ENCODE measurements around the gene TMEM17. TPM values are rescaled to one million over a fixed set of nuclear protein-coding genes. Genes with fewer than 3 reads are reported as not detected.
A peak's percentile ranks its signal among the peaks of the same experiment; 100 is the strongest.
"Not testable (repeated sequence)": the region's sequence is repeated elsewhere in the genome, so short reads cannot be mapped to it uniquely, and the experiment has no call there.

Gene TMEM17
- total RNA-seq, 1 donor from 2014 or later: 4.2 TPM

DNA sequence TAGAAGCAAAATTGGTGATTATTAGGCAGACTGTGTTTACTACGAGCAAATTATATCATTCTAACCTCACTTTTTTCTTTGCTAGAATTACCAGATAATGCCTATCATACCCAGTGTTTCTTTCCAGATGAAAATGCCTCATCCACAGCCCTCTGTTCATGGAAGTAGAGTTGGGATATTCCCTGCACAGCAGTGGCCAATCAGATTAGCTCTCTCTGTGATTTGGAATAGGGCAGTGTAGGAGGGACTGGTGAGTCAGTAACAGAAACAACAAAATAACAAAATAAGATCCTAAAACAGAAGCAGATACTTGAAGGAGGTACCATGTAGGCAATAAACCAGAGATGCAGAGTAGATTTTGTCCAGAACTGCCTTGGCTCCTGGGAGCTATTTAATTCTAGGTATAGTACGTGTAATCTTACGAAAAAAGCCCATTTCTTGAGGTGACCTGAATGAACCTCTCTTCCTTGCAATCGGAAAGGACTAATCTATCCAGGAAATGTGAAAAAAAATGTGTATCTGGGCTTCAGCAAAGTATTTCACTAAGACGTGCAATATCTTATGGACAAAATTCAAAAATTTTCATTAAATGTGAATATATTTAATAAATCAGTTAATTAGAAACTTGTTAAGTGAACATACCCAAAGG lies 18.4 kb upstream of the TMEM17 start:
- Mint-ChIP-seq H3K36me3 (no peaks in the 10 kb centered on the region), H3K4me3 (no peak overlapping the region), H3K27ac (no peak overlapping the region), H3K27me3 (no peaks in the 10 kb centered on the region), H3K4me1 (ENCODE audit: unreplicated experiment) (peaks cover 10% of the 10 kb centered on the region), H3K9me3 (peaks cover 4% of the 10 kb centered on the region)
- DNase-seq (ENCODE audit: extremely low spot score, unreplicated experiment): no peak
- TF ChIP-seq, protein P1, sequence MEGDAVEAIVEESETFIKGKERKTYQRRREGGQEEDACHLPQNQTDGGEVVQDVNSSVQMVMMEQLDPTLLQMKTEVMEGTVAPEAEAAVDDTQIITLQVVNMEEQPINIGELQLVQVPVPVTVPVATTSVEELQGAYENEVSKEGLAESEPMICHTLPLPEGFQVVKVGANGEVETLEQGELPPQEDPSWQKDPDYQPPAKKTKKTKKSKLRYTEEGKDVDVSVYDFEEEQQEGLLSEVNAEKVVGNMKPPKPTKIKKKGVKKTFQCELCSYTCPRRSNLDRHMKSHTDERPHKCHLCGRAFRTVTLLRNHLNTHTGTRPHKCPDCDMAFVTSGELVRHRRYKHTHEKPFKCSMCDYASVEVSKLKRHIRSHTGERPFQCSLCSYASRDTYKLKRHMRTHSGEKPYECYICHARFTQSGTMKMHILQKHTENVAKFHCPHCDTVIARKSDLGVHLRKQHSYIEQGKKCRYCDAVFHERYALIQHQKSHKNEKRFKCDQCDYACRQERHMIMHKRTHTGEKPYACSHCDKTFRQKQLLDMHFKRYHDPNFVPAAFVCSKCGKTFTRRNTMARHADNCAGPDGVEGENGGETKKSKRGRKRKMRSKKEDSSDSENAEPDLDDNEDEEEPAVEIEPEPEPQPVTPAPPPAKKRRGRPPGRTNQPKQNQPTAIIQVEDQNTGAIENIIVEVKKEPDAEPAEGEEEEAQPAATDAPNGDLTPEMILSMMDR (conservative IDR thresholded peaks at IDR 0.05): no peak

DNA sequence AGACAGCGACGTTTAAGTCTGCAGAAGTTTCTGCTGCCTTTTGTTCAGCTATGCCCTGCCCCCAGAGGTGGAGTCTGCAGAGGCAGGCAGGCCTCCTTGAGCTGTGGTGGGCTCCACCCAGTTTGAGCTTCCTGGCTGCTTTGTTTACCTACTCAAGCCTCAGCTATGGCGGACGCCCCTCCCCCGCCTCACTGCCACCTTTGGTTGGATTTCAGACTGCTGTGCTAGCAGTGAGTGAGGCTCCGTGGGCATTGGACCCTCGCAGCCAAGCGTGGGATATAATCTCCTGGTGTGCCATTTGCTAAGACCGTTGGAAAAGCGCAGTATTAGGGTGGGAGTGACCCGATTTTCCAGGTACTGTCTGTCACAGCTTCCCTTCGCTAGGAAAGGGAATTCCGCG lies 15.1 kb upstream of the TMEM17 start:
- H3K4me3 Mint-ChIP-seq; H3K27me3 Mint-ChIP-seq; H3K9me3 Mint-ChIP-seq; H3K27ac Mint-ChIP-seq; H3K36me3 Mint-ChIP-seq; DNase-seq (ENCODE audit: extremely low spot score, unreplicated experiment); H3K4me1 Mint-ChIP-seq (ENCODE audit: unreplicated experiment): not testable (repeated sequence)

DNA sequence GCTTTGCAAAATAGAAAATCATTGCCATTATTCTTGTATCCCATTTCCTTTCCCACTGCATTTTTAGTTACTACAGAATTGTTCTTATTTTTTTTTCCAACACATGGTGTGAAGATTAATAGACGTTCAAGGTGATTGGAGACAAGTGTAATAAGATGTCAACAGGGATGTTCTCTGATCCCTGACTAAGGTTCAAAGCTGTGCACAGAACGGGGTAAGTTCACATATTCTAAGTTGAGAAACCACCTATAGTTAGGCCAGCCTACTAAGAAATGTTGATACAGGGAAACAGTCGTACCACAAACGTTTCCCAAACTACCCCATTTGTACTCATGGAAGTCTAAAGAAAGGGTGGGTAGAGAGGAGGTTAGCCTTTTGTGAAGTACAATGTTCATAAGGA lies 6.4 kb upstream of the TMEM17 start:
- TF ChIP-seq, protein P1 (conservative IDR thresholded peaks at IDR 0.05): no peak
- Mint-ChIP-seq H3K36me3 (no peaks in the 10 kb centered on the region), H3K27ac (no peak overlapping the region), H3K4me3 (no peak overlapping the region), H3K4me1 (ENCODE audit: unreplicated experiment) (no peaks in the 10 kb centered on the region), H3K9me3 (peaks cover 4% of the 10 kb centered on the region), H3K27me3 (no peaks in the 10 kb centered on the region)
- DNase-seq (ENCODE audit: extremely low spot score, unreplicated experiment): no peak

DNA sequence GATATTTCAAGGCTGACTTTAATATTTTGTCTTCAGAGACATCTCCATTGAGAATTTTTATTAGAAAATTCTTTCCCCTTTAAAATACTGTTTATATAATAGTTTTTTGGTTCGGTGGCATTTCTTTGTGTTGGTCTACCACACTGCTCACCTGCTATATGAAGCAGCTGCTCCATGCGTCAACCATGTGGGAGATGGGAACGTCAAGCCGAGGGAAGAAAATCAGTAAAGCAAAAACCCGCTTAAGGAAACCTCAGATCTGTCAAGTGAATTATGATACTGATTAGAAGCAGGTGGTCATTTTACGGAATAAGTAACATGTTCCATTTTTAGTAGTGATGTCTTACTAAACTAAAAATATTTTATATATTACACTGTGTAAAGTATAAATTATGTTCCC lies 5.6 kb upstream of the TMEM17 start:
- peaks cover 4% of the 10 kb centered on the region for H3K9me3 Mint-ChIP-seq
- peaks cover under 1% of the 10 kb centered on the region for H3K4me1 Mint-ChIP-seq (ENCODE audit: unreplicated experiment)
- no peaks in the 10 kb centered on the region for H3K27me3 Mint-ChIP-seq
- no peak overlapping the region for H3K4me3 Mint-ChIP-seq
- TF ChIP-seq, protein P1 (conservative IDR thresholded peaks at IDR 0.05): no peak
- no peak for DNase-seq (ENCODE audit: extremely low spot score, unreplicated experiment)
- H3K27ac Mint-ChIP-seq: no peak overlapping the region
- H3K36me3 Mint-ChIP-seq: no peaks in the 10 kb centered on the region

DNA sequence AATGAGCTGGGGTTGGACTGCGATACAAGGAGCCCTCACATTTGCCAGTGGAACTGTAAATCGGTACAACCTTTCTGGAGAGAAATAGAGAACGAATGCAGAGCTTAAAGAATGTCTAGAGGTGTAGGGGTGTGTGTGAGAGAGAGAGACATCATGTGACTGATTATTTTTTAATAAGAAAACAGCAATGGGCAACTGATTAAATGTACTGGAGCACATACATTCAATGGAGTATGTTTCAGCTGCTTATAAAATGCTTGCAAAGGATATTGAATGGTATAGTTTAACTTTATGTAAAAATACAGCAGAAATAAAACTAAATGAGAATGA lies 391 bp upstream of the TMEM17 start:
- peak overlapping the region; percentile 90 for H3K27ac Mint-ChIP-seq
- no peaks in the 10 kb centered on the region for H3K27me3 Mint-ChIP-seq
- TF ChIP-seq, protein P1 (conservative IDR thresholded peaks at IDR 0.05): no peak
- no peaks in the 10 kb centered on the region for H3K9me3 Mint-ChIP-seq
- H3K4me1 Mint-ChIP-seq (ENCODE audit: unreplicated experiment): peaks cover 12% of the 10 kb centered on the region
- H3K36me3 Mint-ChIP-seq: no peaks in the 10 kb centered on the region
- peak overlapping the region; percentile 92 for H3K4me3 Mint-ChIP-seq
- DNase-seq (ENCODE audit: extremely low spot score, unreplicated experiment): no peak

DNA sequence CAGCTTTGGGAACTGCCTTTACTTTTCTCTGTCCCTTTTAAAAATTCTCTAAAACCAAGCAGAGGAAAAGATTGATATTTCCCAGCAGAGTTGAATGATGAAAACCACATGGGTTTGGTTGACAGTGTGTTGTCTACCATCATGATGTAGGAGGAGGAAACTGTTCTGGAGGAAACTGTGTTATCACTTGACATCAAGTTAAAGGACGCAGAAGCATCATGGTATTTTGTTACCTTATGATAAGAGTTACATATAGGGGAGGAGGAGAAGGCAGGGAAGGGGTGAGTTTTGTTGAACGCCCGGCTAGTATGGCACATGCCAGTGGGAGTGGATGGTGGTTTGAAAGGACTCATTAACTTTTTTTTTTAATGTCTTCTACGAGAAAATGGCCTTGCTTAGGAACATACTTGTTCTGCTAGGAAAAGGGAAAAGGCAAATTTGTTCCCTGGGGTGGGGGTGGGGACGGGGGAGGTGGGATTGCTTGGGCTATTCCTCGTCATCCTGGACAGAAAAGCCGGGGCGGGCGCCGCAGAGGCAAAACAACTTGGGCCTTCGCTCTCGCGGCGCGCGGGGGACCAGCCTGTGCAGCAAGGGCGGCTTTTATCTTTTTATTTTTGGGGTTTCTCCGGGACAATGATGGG lies 766 bp downstream of the TMEM17 start:
- peak overlapping the region; percentile 90 for H3K27ac Mint-ChIP-seq
- no peaks in the 10 kb centered on the region for H3K36me3 Mint-ChIP-seq
- H3K27me3 Mint-ChIP-seq: no peaks in the 10 kb centered on the region
- H3K4me1 Mint-ChIP-seq (ENCODE audit: unreplicated experiment): peaks cover 12% of the 10 kb centered on the region
- no peak for DNase-seq (ENCODE audit: extremely low spot score, unreplicated experiment)
- H3K4me3 Mint-ChIP-seq: peak overlapping the region; percentile 92
- TF ChIP-seq, protein P1 (conservative IDR thresholded peaks at IDR 0.05): no peak
- H3K9me3 Mint-ChIP-seq: no peaks in the 10 kb centered on the region

All from type B pancreatic cell (in vitro differentiated cells).